ENCODE data around the gene FAM107B. TPM values are rescaled to one million over a fixed set of nuclear protein-coding genes. Genes with fewer than 3 reads are reported as not detected.

The FAM107B gene
- total and polyA plus RNA-seq, 2 experiments from 2014 or later: 85.5 to 85.9 TPM

DNA sequence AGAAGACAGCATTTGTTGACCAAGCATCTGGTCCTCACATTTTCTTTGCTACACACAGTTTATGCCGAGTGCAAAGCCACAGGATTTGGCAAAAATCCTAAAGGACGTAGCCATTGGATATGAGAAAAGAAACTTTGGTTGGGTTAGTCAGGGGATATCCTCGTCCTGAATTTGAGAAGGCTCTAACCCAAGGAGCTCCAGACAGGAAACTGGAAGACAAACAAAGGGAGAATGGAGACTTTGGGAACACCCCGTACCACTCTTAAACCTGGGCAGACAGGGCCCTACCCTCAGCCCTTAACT is 297.3 kb downstream of the FAM107B start:
- no peak for TF ChIP-seq EZH2phosphoT487 (IDR thresholded peaks at IDR 0.05; ENCODE audit: low read depth, severe bottlenecking, unreplicated experiment)
- no peak for TF ChIP-seq EZH2 (IDR thresholded peaks at IDR 0.05; ENCODE audit: borderline replicate concordance)
- TF ChIP-seq, protein P1, sequence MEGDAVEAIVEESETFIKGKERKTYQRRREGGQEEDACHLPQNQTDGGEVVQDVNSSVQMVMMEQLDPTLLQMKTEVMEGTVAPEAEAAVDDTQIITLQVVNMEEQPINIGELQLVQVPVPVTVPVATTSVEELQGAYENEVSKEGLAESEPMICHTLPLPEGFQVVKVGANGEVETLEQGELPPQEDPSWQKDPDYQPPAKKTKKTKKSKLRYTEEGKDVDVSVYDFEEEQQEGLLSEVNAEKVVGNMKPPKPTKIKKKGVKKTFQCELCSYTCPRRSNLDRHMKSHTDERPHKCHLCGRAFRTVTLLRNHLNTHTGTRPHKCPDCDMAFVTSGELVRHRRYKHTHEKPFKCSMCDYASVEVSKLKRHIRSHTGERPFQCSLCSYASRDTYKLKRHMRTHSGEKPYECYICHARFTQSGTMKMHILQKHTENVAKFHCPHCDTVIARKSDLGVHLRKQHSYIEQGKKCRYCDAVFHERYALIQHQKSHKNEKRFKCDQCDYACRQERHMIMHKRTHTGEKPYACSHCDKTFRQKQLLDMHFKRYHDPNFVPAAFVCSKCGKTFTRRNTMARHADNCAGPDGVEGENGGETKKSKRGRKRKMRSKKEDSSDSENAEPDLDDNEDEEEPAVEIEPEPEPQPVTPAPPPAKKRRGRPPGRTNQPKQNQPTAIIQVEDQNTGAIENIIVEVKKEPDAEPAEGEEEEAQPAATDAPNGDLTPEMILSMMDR (IDR thresholded peaks at IDR 0.05; ENCODE audit: poor library complexity): no peak
- H3K4me3 ChIP-seq: no peak overlapping the region
- WGBS (ENCODE audit: low lambda C conversion rate, missing lambda C conversion rate): 86% methylated on average over 4 of the region's 4 CpGs
- H3K36me3 ChIP-seq (replicated peaks; ENCODE audit: insufficient read depth, low read depth): no peaks in the 10 kb centered on the region
- no peaks in the 10 kb centered on the region for H3K79me2 ChIP-seq
- no peaks in the 10 kb centered on the region for H4K20me1 ChIP-seq (ENCODE audit: insufficient read depth, poor library complexity, severe bottlenecking)
- no peaks in the 10 kb centered on the region for H3K27me3 ChIP-seq
- no peak for DNase-seq (ENCODE audit: low spot score)
- H2AFZ ChIP-seq: no peak overlapping the region
- no peak overlapping the region for H3K4me2 ChIP-seq
- H3K27ac ChIP-seq: no peak overlapping the region
- no peaks in the 10 kb centered on the region for H3K9me3 ChIP-seq (ENCODE audit: low read depth)
- H3K4me1 ChIP-seq (ENCODE audit: insufficient read depth): no peaks in the 10 kb centered on the region
- H3K9me2 ChIP-seq (replicated peaks; ENCODE audit: insufficient read depth): no peaks in the 10 kb centered on the region

DNA sequence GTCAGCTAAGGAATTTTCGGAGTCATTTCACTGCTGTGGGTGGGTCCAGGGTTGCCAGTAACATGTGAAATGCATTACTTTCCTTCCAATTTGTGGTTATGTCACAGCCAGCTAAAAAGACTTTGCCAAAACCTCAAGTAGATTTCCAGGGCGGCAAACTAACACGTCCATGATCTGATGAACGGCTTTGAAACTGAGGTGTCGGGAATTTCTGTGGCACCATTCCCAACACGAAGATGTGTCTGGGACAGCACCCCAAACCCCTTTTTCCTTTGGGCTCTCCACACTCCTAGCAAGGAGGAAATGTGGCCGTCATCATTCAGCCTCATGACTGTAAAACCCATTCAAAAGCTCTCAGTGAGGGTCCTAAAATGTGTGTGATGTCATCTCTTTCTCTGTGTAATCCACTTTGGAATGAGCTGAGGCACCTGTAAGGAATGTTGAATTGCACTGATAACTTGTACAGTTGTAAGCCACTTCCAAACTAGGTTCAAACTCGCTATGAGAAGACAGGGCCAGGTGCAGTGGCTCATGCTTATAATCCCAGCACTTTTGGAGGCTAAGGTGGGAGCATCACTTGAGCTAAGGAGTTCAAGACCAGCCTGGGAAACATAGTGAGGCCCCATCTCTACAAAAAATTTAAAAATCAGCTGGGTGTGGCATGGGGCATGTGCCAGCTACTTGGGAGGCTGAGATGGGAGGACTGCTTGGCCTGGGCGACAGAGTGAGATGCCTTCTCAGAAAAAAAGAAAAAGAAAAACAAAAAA is 297.9 kb downstream of the FAM107B start:
- Histone ChIP-seq H3K9me3 (ENCODE audit: low read depth) (no peaks in the 10 kb centered on the region), H4K20me1 (ENCODE audit: insufficient read depth, poor library complexity, severe bottlenecking) (no peaks in the 10 kb centered on the region), H3K27ac (no peak overlapping the region), H2AFZ (no peak overlapping the region), H3K79me2 (no peaks in the 10 kb centered on the region), H3K4me1 (ENCODE audit: insufficient read depth) (no peaks in the 10 kb centered on the region), H3K27me3 (no peaks in the 10 kb centered on the region), H3K36me3 (replicated peaks; ENCODE audit: insufficient read depth, low read depth) (no peaks in the 10 kb centered on the region), H3K9me2 (replicated peaks; ENCODE audit: insufficient read depth) (no peaks in the 10 kb centered on the region), H3K4me2 (no peak overlapping the region), H3K4me3 (no peak overlapping the region)
- WGBS (ENCODE audit: low lambda C conversion rate, missing lambda C conversion rate): 82% methylated on average over 9 of the region's 9 CpGs
- no peak for DNase-seq (ENCODE audit: low spot score)
- TF ChIP-seq EZH2phosphoT487 (IDR thresholded peaks at IDR 0.05; ENCODE audit: low read depth, severe bottlenecking, unreplicated experiment) (no peak), EZH2 (IDR thresholded peaks at IDR 0.05; ENCODE audit: borderline replicate concordance) (no peak)
- TF ChIP-seq, protein P1 (IDR thresholded peaks at IDR 0.05; ENCODE audit: poor library complexity): no peak

DNA sequence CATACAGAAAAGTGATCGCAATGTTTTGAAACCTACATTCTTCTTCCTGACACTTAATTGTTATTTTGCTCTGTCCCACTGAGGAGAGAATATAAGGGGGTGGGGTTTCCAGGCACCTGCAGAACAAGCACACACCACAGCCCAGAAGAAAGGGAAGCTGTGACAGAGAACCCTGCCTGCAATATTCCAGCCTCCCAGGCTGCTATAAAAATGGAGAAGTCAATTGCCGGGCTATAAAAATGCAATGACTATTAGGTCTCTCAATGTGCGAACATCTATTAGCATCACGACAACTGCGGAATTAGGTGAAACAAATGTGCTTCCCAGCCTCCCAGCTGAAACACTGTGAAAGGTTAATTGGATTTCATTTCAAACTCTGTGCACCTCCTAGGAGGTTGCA is 298.7 kb downstream of the FAM107B start:
- Histone ChIP-seq H3K27me3 (no peaks in the 10 kb centered on the region), H3K4me2 (no peak overlapping the region), H3K9me2 (replicated peaks; ENCODE audit: insufficient read depth) (no peaks in the 10 kb centered on the region)

More for the DNA sequence above, 298.7 kb downstream of the FAM107B start:
- TF ChIP-seq EZH2phosphoT487 (IDR thresholded peaks at IDR 0.05; ENCODE audit: low read depth, severe bottlenecking, unreplicated experiment) (no peak), EZH2 (IDR thresholded peaks at IDR 0.05; ENCODE audit: borderline replicate concordance) (no peak)
- TF ChIP-seq, protein P1 (IDR thresholded peaks at IDR 0.05; ENCODE audit: poor library complexity): no peak
- H3K4me3 ChIP-seq: no peak overlapping the region
- WGBS (ENCODE audit: low lambda C conversion rate, missing lambda C conversion rate): 96% methylated on average over 5 of the region's 5 CpGs
- no peak overlapping the region for H3K27ac ChIP-seq
- H3K4me1 ChIP-seq (ENCODE audit: insufficient read depth): no peaks in the 10 kb centered on the region
- no peaks in the 10 kb centered on the region for H4K20me1 ChIP-seq (ENCODE audit: insufficient read depth, poor library complexity, severe bottlenecking)
- no peaks in the 10 kb centered on the region for H3K79me2 ChIP-seq
- H2AFZ ChIP-seq: no peak overlapping the region
- H3K36me3 ChIP-seq (replicated peaks; ENCODE audit: insufficient read depth, low read depth): no peaks in the 10 kb centered on the region
- no peaks in the 10 kb centered on the region for H3K9me3 ChIP-seq (ENCODE audit: low read depth)
- DNase-seq (ENCODE audit: low spot score): no peak

Measured in hepatocyte (in vitro differentiated cells).